ENCODE data around the gene TMEM59L. TPM values are rescaled to one million over a fixed set of nuclear protein-coding genes. Genes with fewer than 3 reads are reported as not detected.
A peak's percentile ranks its signal among the peaks of the same experiment; 100 is the strongest.

TMEM59L gene
- total and polyA plus RNA-seq, 2 of the 13 experiments (the other 11 are each of a cell fraction or from before 2014, with no cell fraction given), result 0.97 to 5.5 TPM

DNA sequence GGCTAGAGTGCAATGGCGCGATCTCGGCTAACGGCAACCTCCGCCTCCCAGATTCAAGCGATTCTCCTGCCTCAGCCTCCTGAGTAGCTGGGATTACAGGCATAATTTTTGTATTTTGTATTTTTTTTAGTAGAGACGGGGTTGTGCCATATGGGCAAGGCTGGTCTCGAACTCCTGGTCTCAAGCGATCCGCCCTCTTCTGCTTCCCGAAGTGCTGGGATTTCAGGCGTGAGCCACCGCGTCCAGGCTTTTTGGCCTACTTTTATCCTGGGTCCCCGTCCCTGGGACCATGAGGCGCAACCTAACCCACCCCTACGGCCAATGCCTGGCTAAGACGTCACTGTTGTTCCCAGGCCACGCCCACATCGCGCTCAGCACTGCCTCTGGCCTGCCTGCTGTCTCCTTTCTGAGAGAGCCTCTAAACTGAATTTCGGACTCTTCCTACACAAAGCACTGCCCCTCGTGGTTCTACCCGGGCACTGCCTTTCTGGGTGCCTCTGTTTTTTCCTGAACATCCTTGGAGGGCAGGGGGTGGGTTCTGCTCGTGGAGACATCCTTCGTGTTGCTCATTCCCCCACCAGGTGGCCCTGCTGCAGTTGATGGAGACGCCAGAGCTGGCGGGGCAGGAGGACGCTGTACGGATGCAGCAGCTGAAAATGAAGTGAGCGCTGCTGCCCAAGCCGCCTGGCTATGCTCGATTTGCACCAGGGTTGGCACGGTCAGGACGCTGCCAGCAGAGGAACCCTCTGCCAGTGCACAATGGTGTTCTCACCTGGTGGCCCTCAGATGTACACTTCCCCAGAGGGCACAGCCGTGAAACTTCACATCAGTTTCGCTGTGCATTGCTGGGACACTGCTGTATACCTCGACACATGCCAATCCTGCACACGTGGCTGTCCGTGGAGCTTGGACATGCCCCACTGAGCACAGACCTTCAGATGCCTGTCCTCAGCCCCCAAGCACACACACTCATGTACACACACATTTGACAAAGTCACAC is 22.1 kb upstream of the TMEM59L start (continued):
- TF ChIP-seq, protein P1, sequence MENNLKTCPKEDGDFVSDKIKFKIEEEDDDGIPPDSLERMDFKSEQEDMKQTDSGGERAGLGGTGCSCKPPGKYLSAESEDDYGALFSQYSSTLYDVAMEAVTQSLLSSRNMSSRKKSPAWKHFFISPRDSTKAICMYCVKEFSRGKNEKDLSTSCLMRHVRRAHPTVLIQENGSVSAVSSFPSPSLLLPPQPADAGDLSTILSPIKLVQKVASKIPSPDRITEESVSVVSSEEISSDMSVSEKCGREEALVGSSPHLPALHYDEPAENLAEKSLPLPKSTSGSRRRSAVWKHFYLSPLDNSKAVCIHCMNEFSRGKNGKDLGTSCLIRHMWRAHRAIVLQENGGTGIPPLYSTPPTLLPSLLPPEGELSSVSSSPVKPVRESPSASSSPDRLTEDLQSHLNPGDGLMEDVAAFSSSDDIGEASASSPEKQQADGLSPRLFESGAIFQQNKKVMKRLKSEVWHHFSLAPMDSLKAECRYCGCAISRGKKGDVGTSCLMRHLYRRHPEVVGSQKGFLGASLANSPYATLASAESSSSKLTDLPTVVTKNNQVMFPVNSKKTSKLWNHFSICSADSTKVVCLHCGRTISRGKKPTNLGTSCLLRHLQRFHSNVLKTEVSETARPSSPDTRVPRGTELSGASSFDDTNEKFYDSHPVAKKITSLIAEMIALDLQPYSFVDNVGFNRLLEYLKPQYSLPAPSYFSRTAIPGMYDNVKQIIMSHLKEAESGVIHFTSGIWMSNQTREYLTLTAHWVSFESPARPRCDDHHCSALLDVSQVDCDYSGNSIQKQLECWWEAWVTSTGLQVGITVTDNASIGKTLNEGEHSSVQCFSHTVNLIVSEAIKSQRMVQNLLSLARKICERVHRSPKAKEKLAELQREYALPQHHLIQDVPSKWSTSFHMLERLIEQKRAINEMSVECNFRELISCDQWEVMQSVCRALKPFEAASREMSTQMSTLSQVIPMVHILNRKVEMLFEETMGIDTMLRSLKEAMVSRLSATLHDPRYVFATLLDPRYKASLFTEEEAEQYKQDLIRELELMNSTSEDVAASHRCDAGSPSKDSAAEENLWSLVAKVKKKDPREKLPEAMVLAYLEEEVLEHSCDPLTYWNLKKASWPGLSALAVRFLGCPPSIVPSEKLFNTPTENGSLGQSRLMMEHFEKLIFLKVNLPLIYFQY (CRISPR knock-in tag; IDR thresholded peaks at IDR 0.05; ENCODE audit: borderline replicate concordance), result no peak
- TF ChIP-seq RAD21 (CRISPR knock-in tag; IDR thresholded peaks at IDR 0.05), result peak; percentile 60
- no peak for TF ChIP-seq MNT (IDR thresholded peaks at IDR 0.05)
- no peak for TF ChIP-seq MZF1 (CRISPR knock-in tag; IDR thresholded peaks at IDR 0.05; ENCODE audit: borderline replicate concordance)
- TF ChIP-seq RFX5 (IDR thresholded peaks at IDR 0.05; ENCODE audit: low read depth, low read length), result no peak
- TF ChIP-seq EP300 (IDR thresholded peaks at IDR 0.05; ENCODE audit: low read depth in 2 of 2, low read length in 2 of 2), result no peak
- TF ChIP-seq EP300 (CRISPR knock-in tag; IDR thresholded peaks at IDR 0.05; ENCODE audit: borderline replicate concordance), result no peak
- peak; percentile 58 for TF ChIP-seq STAG1 (CRISPR knock-in tag; IDR thresholded peaks at IDR 0.05)
- TF ChIP-seq, protein P2, sequence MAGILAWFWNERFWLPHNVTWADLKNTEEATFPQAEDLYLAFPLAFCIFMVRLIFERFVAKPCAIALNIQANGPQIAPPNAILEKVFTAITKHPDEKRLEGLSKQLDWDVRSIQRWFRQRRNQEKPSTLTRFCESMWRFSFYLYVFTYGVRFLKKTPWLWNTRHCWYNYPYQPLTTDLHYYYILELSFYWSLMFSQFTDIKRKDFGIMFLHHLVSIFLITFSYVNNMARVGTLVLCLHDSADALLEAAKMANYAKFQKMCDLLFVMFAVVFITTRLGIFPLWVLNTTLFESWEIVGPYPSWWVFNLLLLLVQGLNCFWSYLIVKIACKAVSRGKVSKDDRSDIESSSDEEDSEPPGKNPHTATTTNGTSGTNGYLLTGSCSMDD (CRISPR knock-in tag; IDR thresholded peaks at IDR 0.05), result no peak
- peak; percentile 93 for TF ChIP-seq ZBTB33 (CRISPR knock-in tag; IDR thresholded peaks at IDR 0.05)
- TF ChIP-seq TCF7L2 (IDR thresholded peaks at IDR 0.05; ENCODE audit: low read depth, low read length), result no peak
- no peak for TF ChIP-seq HOXA7 (CRISPR knock-in tag; IDR thresholded peaks at IDR 0.05)
- no peak for TF ChIP-seq ZNF484 (CRISPR knock-in tag; IDR thresholded peaks at IDR 0.05; ENCODE audit: borderline replicate concordance, low read depth)
- no peak for TF ChIP-seq SKI (IDR thresholded peaks at IDR 0.05; ENCODE audit: partially characterized antibody)
- TF ChIP-seq HNRNPLL (IDR thresholded peaks at IDR 0.05; ENCODE audit: low read depth, low read length, poor library complexity, severe bottlenecking), result no peak
- no peak for TF ChIP-seq KLF12 (CRISPR knock-in tag; IDR thresholded peaks at IDR 0.05; ENCODE audit: borderline replicate concordance)
- TF ChIP-seq YY1 (IDR thresholded peaks at IDR 0.05; ENCODE audit: insufficient read depth, insufficient replicate concordance, low read depth, low read length), result no peak
- no peak for TF ChIP-seq ZNF639 (CRISPR knock-in tag; conservative IDR thresholded peaks at IDR 0.05)
